ENCODE data around the gene SRSF9.
A peak's percentile ranks its signal among the peaks of the same experiment; 100 is the strongest.

The SRSF9 gene

GRCh38 chr12:120481022-120481767 lies 11.6 kb upstream of the SRSF9 start:
- no peak for DNase-seq (ENCODE audit: low read depth, low spot score)

- no peak for DNase-seq (ENCODE audit: low read depth, low spot score)
Measured at GRCh38 chr12:120480211-120480610, 10.7 kb upstream of the SRSF9 start.

- DNase-seq (ENCODE audit: low read depth, low spot score), result no peak
Measured at GRCh38 chr12:120479458-120479857, 9.9 kb upstream of the SRSF9 start.

- no peak for DNase-seq (ENCODE audit: low read depth, low spot score)
Measured at GRCh38 chr12:120475643-120476042, 6.1 kb upstream of the SRSF9 start.

GRCh38 chr12:120474616-120474960 lies 5.0 kb upstream of the SRSF9 start:
- no peak for DNase-seq (ENCODE audit: low read depth, low spot score)

GRCh38 chr12:120473807-120474615 lies 4.5 kb upstream of the SRSF9 start:
- DNase-seq (ENCODE audit: low read depth, low spot score), result no peak

- DNase-seq (ENCODE audit: low read depth, low spot score), result no peak
Measured at GRCh38 chr12:120472521-120472920, 3.0 kb upstream of the SRSF9 start.

- no peak for DNase-seq (ENCODE audit: low read depth, low spot score)
Measured at GRCh38 chr12:120470150-120470784, 719 bp upstream of the SRSF9 start.

GRCh38 chr12:120468821-120469449 lies 613 bp downstream of the SRSF9 start:
- DNase-seq (ENCODE audit: low read depth, low spot score), result peak; percentile 24

- no peak for DNase-seq (ENCODE audit: low read depth, low spot score)
Measured at GRCh38 chr12:120468325-120468820, 1.2 kb downstream of the SRSF9 start.

GRCh38 chr12:120467439-120467838 lies 2.1 kb downstream of the SRSF9 start:
- no peak for DNase-seq (ENCODE audit: low read depth, low spot score)

- DNase-seq (ENCODE audit: low read depth, low spot score), result peak; percentile 10
Measured at GRCh38 chr12:120466560-120467315, 2.8 kb downstream of the SRSF9 start.

- no peak for DNase-seq (ENCODE audit: low read depth, low spot score)
Measured at GRCh38 chr12:120465756-120466155, 3.8 kb downstream of the SRSF9 start.

- no peak for DNase-seq (ENCODE audit: low read depth, low spot score)
Measured at GRCh38 chr12:120463712-120464111, 5.8 kb downstream of the SRSF9 start.

GRCh38 chr12:120462099-120462640 lies 7.4 kb downstream of the SRSF9 start:
- DNase-seq (ENCODE audit: low read depth, low spot score), result no peak

GRCh38 chr12:120460157-120460556 lies 9.4 kb downstream of the SRSF9 start:
- DNase-seq (ENCODE audit: low read depth, low spot score), result no peak

GRCh38 chr12:120457133-120457532 lies 12.4 kb downstream of the SRSF9 start:
- DNase-seq (ENCODE audit: low read depth, low spot score), result no peak

- DNase-seq (ENCODE audit: low read depth, low spot score), result no peak
Measured at GRCh38 chr12:120455302-120455701, 14.2 kb downstream of the SRSF9 start.

- DNase-seq (ENCODE audit: low read depth, low spot score), result no peak
Measured at GRCh38 chr12:120453977-120454376, 15.6 kb downstream of the SRSF9 start.

GRCh38 chr12:120453060-120453750 lies 16.3 kb downstream of the SRSF9 start:
- no peak for DNase-seq (ENCODE audit: low read depth, low spot score)
